Measurements from ENCODE around the gene CYP21A2.

DNA sequence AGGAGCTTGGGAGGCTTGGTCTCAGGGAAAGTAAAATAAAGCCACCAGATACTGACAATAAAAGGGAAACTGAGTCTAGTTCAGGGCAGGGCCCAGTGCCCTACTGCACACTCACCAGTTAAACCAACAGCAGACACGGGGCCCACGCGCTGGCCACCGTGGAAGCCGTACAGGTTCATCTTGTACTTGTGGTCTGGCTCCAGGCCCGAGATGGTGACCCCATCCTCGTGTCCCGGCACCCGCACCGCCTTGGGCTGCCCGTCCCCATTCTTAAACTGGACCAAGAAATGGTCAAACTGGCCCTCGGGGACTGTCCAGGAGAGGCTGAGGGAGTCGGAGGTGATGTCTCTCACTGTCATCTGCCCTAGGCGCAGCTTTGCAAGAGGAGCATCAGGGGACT lies 26.5 kb downstream of the CYP21A2 start:
- TF ChIP-seq, protein P1, sequence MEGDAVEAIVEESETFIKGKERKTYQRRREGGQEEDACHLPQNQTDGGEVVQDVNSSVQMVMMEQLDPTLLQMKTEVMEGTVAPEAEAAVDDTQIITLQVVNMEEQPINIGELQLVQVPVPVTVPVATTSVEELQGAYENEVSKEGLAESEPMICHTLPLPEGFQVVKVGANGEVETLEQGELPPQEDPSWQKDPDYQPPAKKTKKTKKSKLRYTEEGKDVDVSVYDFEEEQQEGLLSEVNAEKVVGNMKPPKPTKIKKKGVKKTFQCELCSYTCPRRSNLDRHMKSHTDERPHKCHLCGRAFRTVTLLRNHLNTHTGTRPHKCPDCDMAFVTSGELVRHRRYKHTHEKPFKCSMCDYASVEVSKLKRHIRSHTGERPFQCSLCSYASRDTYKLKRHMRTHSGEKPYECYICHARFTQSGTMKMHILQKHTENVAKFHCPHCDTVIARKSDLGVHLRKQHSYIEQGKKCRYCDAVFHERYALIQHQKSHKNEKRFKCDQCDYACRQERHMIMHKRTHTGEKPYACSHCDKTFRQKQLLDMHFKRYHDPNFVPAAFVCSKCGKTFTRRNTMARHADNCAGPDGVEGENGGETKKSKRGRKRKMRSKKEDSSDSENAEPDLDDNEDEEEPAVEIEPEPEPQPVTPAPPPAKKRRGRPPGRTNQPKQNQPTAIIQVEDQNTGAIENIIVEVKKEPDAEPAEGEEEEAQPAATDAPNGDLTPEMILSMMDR (optimal IDR thresholded peaks at IDR 0.05 in 1 of 3, IDR thresholded peaks at IDR 0.05 in 1 of 3, conservative IDR thresholded peaks at IDR 0.05 in 1 of 3; ENCODE audit: extremely low read depth in 1 of 3, insufficient read depth in 2 of 3, low read length in 3 of 3): no peak
- TF ChIP-seq EZH2 (IDR thresholded peaks at IDR 0.05; ENCODE audit: low read length): no peak
